NCI-H1417 (cell line): ENCODE data around the gene PLAU.

Experiments
- DNase-seq, 3 experiments: peaks; one replicate each; lab custom pipeline; 2025; lab: John Stamatoyannopoulos, UW

Gene PLAU

DNA sequence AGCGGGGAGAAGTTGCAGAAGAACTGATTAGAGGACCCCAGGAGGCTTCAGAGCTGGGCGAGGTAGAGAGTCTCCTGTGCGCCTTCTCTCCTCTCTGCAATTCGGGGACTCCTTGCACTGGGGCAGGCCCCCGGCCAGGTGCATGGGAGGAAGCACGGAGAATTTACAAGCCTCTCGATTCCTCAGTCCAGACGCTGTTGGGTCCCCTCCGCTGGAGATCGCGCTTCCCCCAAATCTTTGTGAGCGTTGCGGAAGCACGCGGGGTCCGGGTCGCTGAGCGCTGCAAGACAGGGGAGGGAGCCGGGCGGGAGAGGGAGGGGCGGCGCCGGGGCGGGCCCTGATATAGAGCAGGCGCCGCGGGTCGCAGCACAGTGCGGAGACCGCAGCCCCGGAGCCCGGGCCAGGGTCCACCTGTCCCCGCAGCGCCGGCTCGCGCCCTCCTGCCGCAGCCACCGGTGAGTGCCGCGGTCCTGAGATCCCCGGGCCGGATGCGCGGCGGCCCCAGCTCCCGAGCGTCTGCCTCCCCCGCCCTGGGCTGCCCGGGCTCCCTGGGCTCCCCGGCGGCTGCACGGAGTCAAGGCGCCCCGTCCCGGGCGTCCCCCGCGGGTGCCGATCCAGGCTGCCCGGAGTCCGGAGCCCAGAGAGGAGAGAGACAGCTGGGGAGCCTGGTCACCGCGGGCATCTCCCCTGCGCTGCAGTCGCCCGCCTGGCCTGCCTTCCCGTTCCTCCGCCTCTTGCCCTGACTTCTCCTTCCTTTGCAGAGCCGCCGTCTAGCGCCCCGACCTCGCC, at the start of gene PLAU:
PLAU (plus strand) TSS at position 369 of the 789 bp plus-strand sequence. CDS start 424 bp downstream, outside the sequence.
- peak in 2 of 3 experiments; percentile 44 to 58 for DNase-seq

DNA sequence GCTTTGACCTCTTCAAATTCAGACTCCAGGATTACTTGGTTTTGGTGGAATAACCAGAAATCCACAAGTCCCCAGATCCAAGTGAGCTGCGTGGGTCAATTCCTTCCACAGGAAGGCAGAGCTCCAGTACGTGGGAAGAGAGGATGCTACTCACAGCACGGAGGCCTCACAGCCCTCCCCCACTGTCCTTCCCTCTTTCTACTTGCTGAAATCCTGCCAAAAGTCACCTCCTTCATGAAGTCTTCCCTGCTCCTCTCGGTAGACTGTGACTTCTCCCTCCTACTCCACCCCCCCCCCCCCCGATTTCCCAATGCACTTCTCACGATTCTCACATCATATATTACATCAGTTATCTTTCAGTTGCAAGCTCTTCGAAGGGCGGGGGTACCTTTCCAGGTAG, 48.9 kb upstream of the PLAU start:
- DNase-seq = no peak

DNA sequence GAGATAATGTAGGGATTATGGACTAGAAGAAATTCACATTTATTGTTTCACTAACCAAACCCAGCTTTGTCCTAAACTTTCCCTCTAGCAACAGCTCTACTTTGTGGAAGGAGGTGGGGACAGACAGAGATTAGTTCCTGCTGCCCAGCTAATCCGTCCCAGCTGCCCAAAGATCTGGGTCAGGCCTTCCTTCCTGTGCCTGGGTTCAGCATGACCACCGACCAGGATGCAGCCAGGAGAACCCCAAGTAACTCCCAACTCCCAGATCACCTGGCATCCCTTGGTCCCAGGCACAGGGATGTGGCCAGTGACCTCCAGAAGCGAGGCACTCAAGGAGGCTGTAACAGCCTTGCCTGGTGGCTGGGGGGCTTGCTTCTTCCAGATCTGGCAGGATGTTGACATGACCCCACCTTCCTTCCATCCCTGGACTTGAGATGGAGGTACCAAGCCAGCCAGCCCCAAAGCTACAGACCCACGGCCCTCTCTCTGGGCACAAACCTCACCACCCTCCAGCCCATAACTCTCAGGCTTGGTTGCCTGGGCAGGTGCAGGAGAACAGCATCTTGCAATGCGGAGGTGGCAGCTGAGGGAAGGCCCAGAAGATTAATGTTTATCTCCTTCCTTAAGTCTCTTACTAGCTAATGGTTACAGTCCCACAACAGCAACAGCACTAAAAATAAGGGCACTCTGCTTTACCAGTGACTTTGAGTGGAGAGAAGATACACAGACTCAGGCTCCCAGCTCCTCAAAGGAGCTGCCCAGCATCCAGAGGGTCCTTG, 47.7 kb upstream of the PLAU start:
- DNase-seq = no peak

DNA sequence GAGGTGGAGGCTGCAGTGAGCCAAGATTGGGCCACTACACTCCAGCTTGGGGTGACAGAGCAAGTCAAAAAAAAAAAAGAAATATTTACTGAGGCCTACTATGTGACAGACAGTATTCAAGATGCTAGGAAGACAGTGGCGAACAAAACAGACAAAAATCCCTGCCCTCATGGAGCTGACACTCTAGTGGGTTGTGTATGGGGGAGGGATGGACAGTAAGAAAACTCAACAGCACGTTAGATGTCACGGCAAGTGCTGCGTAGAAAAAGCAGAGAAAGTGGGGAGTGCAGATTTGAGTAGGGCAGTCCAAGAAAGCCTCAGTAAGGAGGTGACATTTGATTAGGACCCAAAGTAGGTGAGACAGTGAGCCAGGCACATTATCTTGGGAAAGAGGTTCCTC, 46.7 kb upstream of the PLAU start:
- no peak for DNase-seq

DNA sequence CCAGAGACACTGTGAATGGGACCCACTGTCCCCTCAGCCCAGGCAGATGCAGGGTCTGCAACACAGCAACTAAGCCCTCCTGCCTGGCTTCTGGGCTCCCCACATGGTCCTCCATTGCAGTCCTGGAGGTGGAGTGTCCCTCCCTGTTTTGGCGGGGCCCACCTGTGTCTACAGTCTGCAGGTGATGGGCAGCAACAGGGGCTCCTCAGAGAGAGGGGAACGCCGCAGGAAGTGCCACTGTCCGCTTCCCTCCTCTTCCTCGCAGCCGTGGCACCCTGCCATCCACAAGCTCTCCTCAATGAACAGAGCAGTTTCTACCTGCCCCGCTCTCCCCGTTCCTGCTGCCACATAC, 45.8 kb upstream of the PLAU start:
- no peak for DNase-seq

DNA sequence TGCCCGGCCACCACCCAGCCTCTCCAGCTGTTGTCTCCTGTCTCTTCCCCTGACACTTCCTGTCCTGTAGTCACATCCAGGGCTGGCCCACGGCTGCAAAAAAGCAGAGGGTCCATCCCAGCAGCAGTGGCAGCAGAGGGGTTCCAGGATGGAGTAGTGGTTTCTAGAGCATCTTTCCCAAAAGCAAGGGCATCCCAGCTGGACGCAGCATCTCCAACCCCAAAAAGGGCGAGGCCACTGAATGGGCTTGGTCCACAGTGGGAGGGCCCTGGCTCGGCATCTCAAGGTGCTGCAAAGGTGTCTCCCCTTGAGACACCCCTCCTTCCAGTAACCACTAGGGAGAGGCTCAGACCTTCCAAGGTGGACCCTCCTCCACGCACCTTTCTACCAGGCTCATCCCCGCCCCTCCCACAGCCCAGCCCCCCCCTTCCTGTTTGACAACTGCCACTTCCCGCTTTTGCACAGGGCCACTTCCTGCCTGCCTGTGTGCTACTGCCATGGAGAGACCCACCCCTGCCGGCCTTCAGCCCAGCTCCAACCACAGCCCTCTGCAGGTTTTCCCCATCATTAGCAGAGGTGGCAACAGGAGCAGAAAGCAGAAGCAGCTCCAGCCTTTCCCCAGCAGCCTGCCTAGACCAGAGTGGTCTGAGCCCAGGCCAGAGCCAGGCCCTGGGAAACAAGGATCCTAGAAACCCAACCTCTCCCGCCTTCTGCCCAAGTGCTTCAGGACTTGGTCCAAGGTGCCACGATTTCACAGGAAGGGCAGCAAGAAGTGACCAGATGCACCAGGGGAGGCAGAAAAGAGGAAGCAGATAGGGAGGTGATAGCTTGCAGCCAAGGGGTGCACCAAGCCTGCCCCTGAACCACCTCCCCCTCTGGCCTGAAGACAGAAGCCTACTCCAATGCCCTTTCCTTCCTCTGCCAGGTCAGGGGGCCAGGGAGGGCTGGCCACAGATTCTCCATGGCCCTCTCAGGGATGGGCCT, 45.2 kb upstream of the PLAU start:
- DNase-seq = no peak

DNA sequence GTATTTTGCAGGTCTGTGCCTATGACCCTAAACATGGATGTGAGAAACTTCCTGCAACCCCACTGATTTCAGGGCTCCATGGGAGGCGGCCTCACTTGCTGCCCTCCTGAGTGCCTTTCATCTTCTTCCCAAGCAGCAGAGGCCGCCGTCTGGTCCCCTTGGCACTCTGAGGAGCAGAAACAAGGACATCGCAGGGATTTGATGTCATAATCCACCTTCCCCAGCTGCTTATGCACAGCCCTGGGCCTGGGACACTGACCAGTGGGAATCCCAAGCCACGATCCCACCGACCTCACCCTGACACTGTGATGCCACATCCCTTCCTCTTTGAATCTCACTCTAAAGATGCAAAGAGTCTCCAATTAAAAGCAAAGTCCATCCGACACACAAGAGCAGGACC, 44.3 kb upstream of the PLAU start:
- DNase-seq = no peak

DNA sequence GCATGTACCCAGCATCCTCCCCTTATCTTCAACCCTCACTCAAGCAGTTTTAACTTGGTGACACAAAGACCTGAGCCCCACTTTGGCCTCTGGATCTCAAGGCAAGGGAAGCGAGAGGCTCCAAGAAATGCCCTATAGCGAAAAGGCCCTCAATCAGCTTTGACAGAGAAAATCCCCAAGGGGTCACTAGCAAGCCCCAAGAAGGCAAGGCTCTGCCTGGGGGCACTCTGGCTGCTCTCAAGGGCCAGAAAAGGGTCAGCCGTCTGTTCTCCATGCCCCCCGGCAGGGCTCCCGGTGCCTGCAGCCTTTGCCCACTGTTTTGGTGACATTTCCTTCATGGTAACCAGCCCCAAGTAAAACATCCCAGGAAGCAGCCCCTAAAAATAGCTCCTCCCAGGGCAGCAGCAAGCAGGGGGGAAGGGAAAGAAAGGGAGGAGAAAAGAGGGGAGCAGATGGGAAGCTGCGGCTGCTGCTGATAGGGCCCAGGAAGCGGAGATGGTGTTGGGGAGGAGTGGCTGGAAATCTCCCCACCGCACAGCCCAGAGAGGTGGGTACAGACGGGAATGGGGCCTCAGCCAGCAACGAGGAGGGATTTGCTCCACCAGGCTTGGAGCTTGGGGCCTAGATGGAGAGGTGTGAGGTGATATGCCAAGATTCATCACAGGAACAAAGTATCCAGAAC, 43.7 kb upstream of the PLAU start:
- no peak for DNase-seq

DNA sequence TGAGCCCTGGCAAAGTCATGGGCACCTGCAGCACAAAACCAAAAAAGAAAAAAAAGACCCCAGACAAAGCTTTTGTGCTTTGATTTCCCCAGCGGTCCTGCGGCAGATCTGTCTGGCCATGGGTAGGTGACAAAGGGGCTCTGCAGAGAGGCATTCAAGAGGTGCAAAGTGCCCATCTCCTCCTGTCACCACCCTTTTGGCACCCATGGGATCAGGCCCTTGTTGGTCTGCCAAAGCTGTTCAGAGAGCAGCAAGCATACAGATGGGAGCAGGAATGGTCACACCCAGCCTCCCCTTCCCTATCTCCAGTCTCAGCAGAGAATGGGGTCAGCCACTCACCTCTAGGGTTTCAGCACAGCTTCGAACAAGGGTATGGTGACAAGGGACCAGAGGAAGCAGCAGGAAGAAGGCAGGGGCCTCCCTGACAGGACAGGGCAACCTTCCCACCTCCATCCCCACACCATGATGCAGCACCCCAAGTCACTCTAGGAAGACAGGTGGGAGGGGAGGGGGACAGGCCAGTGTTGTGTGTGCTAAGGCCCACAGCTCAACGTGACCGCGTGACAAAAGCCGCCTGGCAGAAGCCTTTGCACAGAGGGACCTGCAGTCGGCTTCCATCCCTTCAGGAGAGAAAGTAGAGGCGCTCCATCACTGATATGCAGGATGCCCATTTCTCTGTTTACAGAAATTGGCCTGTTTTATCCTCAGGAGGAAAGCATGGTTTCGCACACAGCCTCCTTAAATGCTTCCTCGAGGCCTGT, 42.9 kb upstream of the PLAU start:
- no peak for DNase-seq

DNA sequence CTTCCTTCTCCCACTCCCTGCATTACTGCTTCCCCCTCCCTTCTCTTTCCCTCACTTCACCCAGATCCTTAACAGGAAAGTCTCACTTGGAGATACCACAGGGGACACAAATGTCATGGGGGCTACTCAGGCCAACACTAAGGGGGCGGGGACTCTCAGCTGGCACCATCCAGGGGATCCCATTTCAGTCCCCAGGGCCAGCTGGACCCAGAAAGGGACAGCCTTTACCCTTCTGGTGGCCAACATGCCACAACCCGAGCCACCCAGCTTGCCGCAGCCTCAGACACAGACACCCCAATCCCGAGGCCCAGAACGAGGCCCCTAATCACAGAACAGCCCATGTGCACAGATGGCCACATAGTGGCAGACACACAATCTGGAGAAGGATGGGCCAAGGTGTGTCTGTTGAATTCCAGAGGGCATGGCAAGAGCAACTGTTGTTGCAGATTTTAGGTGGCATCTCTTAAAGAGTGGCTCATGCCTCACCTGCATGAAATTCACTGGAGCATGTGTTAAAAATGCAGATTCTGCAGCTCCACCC, 42.2 kb upstream of the PLAU start:
- DNase-seq = no peak

DNA sequence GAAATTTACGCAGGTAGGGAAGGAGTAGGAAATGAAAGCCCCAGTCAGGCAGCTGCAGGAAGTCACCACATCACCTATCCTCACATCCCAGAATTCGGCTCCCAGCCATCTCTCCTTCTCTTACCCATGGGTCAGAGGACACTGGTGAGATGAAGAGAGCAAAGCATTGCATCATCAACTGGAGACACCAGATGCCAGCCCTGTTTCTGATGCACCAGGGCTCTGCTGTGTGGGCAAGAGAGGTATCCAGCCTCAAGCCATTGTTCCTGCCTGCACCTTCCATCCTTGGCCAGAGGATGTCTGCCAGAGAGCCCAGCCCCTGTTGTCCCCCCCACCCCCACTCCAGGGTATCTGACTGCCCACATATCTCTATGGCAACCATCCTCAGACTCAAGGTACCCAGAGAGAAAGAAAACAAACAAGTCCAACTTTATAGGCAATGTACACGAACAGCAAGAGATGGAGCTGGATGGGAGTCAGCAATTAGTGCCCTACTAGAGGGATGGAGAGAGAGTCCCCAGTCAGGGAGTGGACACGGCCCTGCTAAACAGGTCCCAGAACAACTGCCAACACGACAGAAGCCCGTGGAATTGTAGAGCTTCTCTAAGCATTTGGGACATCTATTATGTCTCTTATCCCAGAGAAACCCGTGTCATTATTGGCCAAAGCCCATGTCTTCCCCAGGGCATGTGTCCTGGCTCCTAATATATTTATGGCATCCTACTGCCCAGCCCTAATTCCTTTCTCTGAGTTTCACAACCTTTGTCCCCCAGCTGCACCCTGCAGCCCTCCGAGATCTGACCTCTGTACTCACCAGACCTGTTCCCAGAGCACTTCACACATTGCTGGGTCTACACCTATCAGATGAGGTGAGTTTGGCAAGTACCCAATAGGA, 39.4 kb upstream of the PLAU start:
- peak in 1 of 3 experiments; percentile 27 for DNase-seq

DNA sequence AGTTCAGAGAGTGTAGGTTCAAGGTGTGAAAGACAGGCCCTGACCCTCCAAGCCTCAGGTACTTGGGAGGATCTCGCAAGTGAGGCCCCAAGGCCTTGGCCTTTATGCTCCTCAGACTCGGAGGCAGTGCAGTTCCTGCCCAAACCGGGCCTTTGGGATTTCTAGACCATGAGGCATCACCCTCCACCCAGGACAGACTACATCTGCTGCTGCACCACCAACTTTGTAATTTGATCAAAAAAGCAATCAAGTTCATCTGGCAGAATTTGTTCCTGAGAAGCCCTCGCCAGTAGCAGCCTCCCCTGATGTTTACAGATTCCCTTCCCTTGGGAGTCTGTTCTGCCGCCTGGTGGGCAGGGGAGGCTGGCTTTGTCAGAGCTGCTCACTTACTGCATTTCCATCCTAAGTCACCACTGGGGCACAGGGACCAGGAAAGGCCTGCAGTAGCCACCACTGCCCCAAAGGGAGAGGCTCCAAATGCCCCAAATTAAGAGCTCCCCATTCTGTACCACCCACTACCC, 38.7 kb upstream of the PLAU start:
- no peak for DNase-seq

DNA sequence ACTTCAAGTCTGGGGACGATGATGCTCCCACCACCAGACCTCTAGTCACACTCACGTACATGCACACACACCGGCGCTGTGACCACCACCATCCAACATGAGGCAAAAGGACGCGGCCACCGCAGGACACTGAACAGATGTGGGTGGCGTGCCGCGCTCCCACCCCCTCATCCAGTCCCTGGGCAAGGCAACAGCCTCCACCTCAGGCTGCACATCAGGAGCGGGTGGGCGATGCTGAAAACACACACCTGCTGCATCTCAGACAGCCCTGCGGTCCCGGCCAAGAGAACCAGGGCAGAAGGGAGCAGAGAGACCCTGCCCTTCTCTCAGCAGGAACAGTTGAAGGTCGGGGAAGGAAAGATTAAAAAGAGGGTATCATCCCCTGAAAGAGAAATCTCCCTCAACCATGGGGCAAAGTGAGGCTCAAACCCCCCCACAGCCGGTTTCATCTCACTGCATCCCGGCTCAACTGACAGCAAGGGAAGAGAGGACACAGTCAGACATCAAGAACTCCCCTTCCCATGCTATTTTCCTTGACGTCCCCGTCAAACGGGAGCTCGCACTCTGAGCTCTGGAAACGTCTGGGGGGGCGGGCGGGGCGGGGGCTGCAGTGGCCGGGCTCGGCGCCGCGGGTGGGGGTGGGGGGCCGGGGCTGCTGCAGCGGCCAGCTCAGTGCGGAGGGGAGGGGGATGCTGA, 37.6 kb upstream of the PLAU start:
- DNase-seq = peak in 1 of 3 experiments; percentile 6

DNA sequence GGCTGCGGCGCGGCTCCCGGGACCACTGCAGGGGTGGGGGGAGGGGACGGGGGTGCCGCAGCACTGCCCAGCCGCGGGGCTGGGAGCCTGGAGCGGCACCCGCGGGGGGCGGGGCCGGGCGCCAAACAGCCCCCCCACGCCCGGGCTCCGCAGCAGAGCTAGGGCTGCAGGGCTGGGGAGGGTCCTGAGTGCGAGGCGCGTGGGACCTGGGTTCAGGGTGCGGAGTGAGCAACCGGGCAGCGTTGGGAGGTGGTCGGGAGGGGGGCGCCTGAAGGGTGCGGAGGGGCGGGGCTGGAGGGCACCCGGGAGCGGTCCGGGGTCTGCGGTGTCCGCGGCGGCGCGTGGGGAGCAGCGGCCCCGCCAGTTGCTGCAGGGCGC, 37.1 kb upstream of the PLAU start:
- DNase-seq = peak in 2 of 3 experiments; percentile 10 to 18

DNA sequence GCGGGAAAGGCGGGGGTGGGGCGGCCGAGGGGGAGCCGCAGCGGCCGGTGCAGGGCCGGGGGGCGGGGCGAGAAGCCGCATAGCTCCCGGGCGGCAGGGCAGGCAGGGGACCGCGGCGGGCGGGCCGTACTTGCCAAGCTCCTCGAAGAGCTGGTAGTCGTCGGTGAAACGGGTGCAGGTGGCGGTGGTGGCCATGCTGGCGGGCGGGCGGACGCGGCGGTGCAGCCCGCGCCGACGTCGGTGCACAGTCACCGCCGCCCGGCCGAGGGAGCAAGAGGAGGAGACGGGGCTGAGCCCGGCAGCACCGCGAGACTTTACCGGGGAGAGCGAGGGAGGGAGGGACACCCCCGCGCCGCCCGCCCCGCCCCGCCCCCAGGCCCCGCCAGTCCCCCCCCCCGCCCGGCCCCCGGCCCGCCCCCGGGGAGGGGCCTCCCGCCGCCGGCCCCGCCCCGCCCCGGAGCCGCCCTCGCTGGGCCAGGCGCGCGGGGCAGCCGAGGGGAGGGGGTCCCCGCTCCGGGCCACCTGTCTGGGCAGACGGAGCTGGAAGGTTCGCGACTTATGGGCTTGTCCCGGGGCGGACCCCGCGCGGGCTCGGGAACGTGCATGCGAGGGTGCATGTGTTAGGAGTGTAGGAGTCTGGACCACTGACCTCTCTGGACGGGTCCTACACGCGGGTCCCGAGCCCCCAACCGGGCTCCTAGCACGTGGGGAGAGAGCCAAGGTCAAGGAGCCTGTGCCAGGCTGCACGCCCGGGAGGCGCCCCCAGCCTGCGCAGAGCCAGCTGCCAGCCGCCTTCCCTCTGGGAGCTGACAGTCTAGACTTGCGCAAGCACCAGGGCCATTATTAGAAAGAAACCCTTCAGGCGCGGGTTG, 36.4 kb upstream of the PLAU start, which contains the start of gene CAMK2G:
CAMK2G (minus strand) TSS at position 289 of the 872 bp plus-strand sequence; CDS start at position 195, 94 bp downstream.
- peak; percentile 49 to 73 (median 53) for DNase-seq

DNA sequence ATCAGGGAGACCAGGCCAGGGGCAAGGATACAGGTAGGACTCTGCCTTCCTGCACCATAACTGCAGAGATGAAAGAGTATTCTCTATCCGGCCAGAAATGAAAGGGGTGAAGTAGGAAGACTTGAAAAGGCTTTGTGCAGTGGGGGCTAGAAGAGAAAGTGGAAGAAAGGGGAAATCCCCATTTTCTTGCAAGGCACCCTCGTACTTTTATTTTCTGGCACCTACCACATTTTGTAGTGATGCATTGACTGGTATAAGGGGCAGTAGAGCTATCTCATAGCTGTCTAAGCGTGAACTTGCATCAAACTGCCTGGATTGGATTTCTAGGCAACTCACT, 35.8 kb upstream of the PLAU start:
- no peak for DNase-seq

DNA sequence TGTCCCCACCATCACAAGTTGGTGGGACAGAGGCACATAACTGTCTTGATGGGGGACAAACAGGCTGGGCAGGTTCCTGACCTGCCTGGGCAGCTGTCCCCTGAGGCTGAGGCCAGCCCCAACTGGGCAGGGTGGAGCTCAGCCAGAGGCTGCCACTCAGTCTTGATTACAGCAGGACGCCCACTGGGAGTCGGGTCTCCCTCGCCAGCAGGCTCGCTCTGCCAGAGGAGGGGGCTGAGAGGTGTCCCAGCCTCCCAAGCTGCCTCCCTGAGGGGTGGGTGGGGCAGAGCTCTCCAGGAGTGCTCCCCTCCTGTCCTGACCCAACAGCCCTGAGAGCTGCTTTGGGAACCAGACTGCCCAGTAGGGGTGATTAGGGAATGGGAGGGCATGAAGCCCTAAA, 34.8 kb upstream of the PLAU start:
- no peak for DNase-seq

DNA sequence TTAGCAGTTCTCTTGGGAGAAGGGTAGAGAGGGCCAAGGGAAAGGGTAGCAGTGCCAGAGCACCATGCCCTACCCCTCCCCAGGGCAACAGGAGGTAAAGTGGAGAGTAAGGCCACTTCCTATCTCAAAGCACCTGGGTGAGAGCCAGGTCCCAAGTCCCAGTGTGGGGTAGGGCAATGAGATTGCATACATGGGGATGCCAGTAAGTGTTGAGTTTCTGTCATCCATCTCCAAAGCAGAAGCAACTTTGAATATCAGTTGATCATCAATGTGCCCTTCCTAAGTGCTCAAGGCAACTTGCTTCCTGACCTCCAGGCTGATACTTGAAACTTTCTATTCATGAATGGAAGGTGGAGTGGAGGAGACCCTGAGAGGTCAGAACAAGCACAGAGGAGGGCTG, 34.4 kb upstream of the PLAU start:
- no peak for DNase-seq
